GM21717 (cell line): Measurements from ENCODE around the gene NPW.

Experiments used
- ATAC-seq: cut with Tn5 transposase; IDR thresholded peaks from one replicate; pipeline ENCODE4 v1.9.1; 2021; ENCODE audit warnings: mild to moderate bottlenecking, moderate library complexity; ENCODE audit not compliant: unreplicated experiment

The NPW gene

DNA sequence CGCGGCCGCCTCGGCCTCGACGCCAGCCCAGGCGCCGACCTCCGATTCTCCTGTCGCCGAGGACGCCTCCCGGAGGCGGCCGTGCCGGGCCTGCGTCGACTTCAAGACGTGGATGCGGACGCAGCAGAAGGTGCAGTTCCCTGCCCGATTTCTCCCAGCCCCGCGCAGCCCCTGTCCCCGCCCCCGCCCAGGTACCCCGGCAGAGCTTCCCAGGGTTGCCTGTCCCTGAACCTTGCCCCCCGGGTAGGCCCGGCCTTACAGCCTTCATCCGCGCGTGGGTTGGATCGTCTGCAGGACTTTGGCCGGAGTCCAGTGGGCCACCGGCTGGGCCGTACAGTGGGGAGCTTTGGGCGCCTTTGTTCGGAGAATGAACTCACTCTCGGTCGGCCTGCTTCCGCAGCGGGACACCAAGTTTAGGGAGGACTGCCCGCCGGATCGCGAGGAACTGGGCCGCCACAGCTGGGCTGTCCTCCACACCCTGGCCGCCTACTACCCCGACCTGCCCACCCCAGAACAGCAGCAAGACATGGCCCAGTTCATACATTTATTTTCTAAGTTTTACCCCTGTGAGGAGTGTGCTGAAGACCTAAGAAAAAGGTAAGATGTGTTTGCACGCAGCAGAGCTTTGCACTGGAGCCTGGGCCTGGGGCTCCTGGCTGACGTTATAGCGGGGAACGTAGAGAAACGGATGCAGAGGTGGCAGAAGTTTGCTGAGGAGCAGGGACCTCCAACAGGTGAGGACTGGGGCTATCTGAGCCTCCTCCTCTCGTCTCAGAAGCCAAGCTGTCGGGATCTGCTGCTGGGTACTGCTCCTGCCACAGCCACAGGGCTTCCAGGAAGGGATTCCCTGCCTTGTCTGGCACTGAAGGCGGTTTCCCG lies 35.0 kb upstream of the NPW start:
- ATAC-seq, result peak; percentile 6

DNA sequence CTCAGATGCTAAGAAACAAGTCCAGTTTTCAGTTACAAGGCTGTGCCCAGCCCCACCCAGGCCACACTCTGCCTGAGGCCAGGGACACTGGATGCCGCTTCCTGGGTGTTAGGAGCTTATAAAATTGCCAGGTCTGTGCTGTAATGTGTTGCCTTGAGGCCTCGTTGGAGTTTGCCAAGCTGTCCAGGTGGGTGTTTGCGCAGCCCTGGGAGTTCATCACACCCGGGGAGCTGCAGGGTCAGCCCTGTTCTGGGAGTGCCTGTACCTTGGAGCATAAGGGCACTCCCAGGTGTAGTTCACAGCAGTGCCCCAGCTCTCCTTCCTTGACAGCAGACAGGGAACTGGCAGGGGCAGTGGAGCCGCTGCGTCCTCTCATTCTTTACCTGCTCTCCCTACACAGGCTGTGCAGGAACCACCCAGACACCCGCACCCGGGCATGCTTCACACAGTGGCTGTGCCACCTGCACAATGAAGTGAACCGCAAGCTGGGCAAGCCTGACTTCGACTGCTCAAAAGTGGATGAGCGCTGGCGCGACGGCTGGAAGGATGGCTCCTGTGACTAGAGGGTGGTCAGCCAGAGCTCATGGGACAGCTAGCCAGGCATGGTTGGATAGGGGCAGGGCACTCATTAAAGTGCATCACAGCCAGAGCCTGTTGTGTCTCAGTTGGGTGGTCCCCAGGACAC lies 34.0 kb upstream of the NPW start:
- no peak for ATAC-seq

GRCh38 chr16:1987198-1987597 lies 32.4 kb upstream of the NPW start:
- ATAC-seq, result no peak

DNA sequence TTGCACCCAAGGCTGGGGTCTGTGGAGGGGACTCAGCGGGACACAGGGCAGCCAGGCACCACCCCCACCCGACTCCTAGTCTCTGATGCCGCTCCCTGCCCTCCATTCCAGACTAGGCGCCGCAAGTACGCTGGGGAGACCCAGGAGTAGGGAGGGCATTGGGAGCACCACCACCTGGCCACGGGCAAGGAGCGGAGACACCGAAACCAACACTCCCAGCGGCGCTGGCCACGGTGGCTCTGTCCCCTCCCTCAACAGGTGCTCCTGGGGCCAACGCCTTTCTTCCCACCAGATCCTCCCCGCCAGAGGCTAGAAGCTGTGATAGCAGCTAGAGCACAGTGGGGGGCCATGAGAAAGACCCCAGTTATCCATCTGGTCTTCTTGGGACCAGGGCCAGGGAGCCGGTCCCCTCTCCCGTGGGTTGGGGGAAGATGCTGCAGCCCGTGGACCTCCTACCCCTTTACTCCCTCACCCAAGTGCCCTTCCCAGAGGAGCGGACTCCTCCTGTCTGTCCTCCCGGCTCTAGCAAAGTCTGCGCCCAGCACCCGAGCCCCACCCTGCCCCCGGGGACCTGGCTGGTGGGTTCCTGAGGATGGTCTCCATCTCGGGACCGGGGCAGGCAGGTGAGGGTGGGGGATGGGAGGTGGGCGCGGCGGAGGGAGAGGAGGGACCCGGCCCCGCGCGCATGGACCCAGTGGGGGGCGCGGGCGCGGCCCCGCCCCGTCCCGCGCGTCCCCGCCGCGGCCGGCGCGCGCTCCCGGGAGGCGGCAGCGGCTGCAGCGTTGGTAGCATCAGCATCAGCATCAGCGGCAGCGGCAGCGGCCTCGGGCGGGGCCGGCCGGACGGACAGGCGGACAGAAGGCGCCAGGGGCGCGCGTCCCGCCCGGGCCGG lies 30.1 kb upstream of the NPW start, which contains the start of gene SYNGR3:
SYNGR3 (plus strand) TSS at position 762 of the 892 bp plus-strand sequence. CDS start 133 bp downstream, outside the sequence.
- no peak for ATAC-seq

GRCh38 chr16:1990101-1990350 lies 29.6 kb upstream of the NPW start:
- no peak for ATAC-seq

DNA sequence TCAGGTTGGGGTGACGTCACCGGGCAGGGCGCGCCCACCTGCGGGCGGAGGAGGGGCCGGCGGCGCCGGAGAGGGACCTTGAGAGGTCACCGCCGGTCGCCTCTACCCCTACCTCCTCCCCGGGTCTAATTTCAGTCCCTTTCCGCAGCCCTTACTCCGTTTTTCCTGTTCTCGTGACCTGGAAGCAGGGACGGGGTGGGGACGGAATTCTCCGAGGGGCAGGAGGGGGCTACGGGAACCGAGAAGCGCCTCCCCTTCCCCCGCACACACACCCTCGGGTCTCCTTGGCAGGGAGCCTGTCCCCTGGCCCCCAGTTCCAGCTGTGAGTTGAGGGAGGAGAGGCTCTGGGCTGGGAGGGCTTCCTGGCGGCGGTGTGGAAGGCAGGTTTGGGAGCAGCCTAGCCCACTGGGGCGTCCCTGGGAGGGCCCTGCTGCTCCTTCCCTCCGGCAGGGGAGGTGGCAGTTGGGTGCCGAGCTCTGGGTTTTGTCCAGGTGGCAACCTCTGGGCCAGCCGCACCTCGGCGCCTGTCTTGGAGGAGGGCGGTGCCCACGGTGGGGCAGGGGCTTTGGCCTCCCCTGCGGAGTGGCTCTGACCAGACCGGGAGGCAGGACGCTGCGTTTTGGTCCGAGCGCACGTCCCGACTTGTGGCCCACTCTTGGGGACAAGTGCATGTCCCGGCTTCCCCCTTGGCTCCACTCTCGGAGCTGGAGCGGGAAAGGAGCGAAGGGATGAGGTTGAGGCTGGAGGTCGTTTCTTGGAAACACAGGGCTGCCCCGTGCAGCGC lies 29.0 kb upstream of the NPW start:
- ATAC-seq, result no peak

DNA sequence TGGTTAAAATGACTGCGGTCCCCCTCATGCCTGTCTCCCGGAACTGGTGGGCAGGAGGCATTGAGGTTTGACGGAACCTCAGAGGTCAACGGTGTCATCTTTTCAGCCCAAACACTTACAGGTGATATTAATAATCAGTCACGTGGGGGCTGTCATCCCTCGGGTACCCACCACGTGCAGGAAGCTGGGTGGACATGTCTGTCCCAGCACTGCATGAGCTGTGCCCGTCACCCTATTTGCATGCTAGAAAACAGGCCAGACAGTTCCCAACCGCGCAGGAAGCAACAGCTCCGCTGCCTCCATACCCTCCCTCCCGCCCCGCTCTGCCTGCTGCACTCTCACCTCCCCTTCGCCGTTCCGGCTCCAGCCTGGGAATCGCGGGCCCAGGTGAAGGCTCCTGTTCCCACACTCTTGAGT lies 28.4 kb upstream of the NPW start:
- no peak for ATAC-seq

DNA sequence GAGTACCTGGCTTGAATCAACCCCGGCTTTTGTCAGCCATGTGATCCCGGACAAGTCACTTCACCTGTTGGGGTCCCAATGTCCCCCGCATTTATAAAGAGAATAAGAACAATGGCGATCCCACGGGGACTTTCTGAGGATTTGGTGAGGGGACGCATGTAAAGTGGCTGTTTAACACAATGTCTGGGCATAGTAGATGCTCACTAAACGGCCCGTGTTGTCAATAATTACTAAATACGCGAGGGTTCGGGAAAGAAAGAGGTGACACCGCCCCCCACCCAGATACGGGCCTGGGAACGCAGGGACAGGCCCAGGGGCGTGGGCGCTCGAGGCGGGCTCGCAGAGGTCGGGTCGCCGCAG lies 28.0 kb upstream of the NPW start:
- ATAC-seq, result no peak

DNA sequence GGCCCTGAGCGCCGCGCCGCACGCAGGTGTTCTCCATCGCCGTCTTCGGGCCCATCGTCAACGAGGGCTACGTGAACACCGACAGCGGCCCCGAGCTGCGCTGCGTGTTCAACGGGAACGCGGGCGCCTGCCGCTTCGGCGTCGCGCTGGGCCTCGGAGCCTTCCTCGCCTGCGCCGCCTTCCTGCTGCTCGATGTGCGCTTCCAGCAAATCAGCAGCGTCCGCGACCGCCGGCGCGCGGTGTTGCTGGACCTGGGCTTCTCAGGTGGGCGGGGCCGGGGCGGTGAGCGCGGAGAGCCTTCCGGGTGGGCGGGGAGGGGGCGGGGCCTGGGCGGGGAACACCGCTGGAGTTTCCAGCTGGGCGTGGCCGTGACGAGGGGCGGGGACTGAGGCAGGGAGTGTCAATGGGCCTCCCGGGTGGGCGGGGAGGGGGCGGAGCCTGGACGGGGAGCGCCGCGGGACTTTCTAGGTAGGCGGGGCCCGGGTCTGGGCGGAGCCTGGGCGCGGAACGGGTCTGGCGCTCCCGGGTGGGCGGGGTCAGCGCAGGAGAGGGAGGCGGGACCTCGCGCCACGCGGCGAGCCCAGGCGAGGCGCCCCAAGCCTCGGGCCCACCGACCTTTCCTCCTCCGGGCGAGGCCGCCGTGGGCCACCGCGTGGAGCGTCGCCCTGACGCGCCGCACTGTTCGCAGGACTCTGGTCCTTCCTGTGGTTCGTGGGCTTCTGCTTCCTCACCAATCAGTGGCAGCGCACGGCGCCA lies 27.5 kb upstream of the NPW start:
- ATAC-seq, result peak; percentile 40

DNA sequence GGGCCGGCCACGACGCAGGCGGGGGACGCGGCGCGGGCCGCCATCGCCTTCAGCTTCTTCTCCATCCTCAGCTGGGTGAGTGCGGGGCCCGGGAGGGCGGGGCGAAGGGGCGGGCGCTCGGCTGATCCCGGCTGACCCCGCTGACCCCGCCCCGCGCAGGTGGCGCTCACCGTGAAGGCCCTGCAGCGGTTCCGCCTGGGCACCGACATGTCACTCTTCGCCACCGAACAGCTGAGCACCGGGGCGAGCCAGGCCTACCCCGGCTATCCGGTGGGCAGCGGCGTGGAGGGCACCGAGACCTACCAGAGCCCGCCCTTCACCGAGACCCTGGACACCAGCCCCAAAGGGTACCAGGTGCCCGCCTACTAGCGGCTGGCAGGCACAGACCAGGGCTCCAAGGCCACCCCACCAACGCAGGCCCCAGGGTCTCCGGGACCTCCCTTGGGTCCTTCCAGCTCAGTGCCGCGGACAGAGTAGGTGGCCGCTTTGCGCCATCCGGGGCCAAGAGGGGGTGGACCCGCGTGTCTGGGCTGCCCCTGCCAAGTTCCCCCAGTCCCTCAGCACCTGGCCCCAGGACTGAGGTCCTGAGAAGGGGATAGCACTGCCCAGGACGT lies 26.8 kb upstream of the NPW start:
- ATAC-seq, result peak; percentile 0

- no peak for ATAC-seq
Measured at GRCh38 chr16:1993731-1994131, 25.9 kb upstream of the NPW start.

DNA sequence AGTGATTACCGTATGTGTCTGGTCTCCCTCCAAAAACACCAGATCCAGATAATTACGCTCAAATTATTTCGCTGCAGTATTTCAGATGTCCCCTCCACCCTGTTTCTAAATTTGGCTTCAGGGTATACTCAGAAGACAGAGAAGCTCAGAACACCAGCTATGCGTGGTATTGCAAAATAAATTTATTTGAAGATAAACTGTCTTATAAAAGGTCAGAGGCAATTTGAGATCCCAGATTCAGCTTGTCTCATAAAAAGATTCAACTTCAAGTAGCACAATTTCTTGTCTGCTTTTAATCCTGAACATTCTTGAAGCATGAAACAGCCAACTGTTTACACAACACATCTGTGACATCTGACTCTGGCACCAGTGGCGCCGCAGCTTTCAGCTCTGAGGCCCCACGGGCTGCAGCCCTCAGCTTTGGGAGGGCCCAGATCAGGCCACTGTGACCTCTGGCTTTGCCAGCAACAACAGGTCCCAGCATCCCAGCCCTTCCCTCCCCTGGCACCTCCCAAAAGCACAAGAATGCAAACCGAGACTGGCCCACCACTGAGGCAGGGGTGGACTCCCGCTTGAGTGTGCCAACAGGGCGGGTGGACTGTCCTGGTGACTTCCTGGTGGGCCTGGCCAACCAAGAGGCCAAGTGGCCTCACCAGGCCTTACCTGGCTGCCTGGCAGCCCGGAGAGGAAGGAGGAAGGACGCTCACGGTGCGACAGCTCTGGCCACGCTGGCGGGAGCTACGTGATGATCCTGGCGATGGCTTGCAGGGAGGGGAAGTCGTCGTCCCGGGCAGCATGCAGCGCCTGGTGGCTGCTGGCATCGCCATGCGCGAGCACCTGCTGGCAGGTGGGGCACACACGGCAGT lies 21.9 kb upstream of the NPW start:
- ATAC-seq, result no peak

GRCh38 chr16:1998360-1998835 lies 21.2 kb upstream of the NPW start:
- no peak for ATAC-seq

GRCh38 chr16:1998852-1999801 lies 20.5 kb upstream of the NPW start:
- no peak for ATAC-seq

DNA sequence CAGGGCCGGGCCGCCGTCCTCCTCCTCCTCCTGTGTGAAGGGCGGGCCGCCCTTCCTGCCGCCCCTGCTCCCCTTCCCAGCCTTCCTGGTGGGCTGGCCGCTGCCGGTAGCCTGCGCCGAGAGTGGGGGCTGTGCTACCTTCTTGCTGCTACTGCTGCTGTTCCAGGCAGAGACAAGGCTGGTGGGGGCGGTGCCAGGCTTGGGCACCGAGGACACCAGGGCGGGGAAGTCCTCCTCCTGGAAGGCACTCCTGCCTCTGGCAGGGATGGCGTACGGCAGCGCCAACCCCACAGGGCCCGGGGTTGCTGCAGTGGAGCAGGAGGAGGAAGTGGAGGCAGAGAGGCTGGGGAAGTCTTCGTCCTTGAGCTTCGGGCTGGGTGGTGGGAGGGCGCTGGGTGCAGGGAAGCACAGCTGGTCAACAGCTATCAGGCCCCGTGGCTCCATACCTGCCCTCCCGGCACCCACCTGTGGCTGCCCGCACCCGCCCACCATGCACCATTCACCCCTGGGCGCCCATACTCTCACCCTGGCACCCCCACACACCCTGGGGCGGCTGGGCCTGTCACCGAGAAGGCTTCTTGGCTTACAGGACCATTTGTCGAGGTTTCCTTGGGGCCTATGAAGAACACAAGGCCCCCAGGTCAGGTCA lies 19.6 kb upstream of the NPW start:
- no peak for ATAC-seq

GRCh38 chr16:2001035-2001434 lies 18.6 kb upstream of the NPW start:
- ATAC-seq, result no peak
